Neural progenitor cell (in vitro differentiated cells): ENCODE data around the gene MYCBP.

Source experiments
- CTCF ChIP-seq: fragments of 200-600 bp; sonication (generic); IDR thresholded peaks from 2 replicates; pipeline ENCODE4 v1.5.1; 2017; ENCODE audit warnings: antibody characterized with exemption, mild to moderate bottlenecking
- EZH2 ChIP-seq: fragments of 200-600 bp; sonication (generic); IDR thresholded peaks from 2 replicates; pipeline ENCODE4 v1.6.1; 2017; ENCODE audit warnings: antibody characterized with exemption, mild to moderate bottlenecking, moderate library complexity

GRCh38 chr1:38817267-38818174 lies 55.6 kb downstream of the MYCBP start:
- no peak for TF ChIP-seq CTCF
- TF ChIP-seq EZH2: no peak
